HEK293T (cell line): ENCODE data around the gene TRIM72.

ENCODE experiments used
- BHLHE40 ChIP-seq: fragments of 450-650 bp; IDR thresholded peaks from 2 replicates; pipeline ENCODE4 v1.6.1; 2016; ENCODE audit warnings: mild to moderate bottlenecking, moderate library complexity, borderline replicate concordance
- FOXM1 ChIP-seq: fragments of 450-650 bp; IDR thresholded peaks from 2 replicates; pipeline ENCODE4 v1.6.1; 2017; ENCODE audit warnings: mild to moderate bottlenecking, borderline replicate concordance
- SUZ12 ChIP-seq: fragments of 450-650 bp; IDR thresholded peaks from 2 replicates; pipeline ENCODE4 v1.6.1; 2016; ENCODE audit warnings: mild to moderate bottlenecking
- TARDBP ChIP-seq: fragments of 450-650 bp; IDR thresholded peaks from 2 replicates; pipeline ENCODE4 v1.6.1; 2016
- ZNF384 ChIP-seq: fragments of 450-650 bp; IDR thresholded peaks from 2 replicates; pipeline ENCODE4 v1.6.1; 2016

DNA sequence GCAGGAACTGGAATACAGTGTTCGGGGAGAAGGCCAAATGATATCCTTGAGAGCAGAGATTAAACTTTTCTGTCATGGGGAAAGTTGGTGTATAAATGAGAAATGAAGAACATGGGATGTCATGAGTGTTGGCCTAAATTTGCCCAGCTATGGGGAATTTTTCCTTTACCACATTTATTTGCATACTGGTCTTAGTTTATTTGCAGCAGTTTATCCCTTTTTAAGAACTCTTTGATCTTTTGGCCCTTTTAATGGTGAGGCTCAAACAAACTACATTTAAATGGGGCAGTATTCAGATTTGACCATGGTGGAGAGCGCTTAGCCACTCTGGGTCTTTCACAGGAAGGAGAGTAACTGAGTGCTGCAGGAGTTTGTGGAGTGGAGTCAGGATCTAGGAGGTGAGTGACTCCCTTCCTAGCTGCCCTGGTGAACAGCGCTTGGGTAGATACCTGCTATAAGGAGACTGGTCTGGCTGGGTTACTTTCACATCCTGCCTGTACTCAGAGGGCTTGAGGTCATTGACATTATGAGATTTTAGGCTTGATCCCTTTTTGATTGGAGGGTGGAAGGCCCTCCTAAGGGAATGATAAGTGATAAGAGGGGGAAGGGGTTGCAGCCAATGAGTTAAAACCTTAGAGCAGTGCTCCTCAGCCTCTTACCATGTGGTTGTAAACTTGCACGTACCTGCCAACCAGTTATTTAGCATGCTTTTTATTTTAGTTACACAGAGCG lies 22.1 kb upstream of the TRIM72 start:
- no peak for TF ChIP-seq ZNF384
- no peak for TF ChIP-seq TARDBP
- no peak for TF ChIP-seq FOXM1
- TF ChIP-seq BHLHE40 = no peak
- no peak for TF ChIP-seq SUZ12
